ENCODE measurements around the gene KCNJ6. TPM values are rescaled to one million over a fixed set of nuclear protein-coding genes. Genes with fewer than 3 reads are reported as not detected.
A peak's percentile ranks its signal among the peaks of the same experiment; 100 is the strongest.

Gene KCNJ6
- total RNA-seq, 1 experiment from 2014 or later = not detected

GRCh38 chr21:37909936-37910335 is 6.3 kb downstream of the KCNJ6 start:
- no peaks in the 10 kb centered on the region for H3K4me1 ChIP-seq (ENCODE audit: control insufficient read depth, insufficient read depth, low read length)
- in situ Hi-C loops (cut with HindIII; ENCODE audit: low pct_unique_long_range_greater_than_20kb, low sequenced_read_pairs) (no loop called here), intact Hi-C loops (cut with micrococcal nuclease; ENCODE audit: unreplicated experiment) (no loop called here)
- DNase-seq (ENCODE audit: low read depth, low spot score) (no peak), ATAC-seq (no peak)
- no peak overlapping the region for H3K27ac ChIP-seq (ENCODE audit: low read length)
- H3K9me3 ChIP-seq (ENCODE audit: control insufficient read depth, insufficient read depth, low read depth, low read length) = no peaks in the 10 kb centered on the region
- H3K4me3 ChIP-seq (ENCODE audit: low read depth in 2 of 2, low read length in 2 of 2) = no peak overlapping the region
- BruUV-seq (replicated peaks) = no TSS peak
- H3K36me3 ChIP-seq (ENCODE audit: control insufficient read depth, insufficient read depth, low read length) = no peaks in the 10 kb centered on the region
- CTCF ChIA-PET = no interaction called here
- peaks cover 7% of the 10 kb centered on the region for H3K27me3 ChIP-seq (ENCODE audit: control insufficient read depth, insufficient read depth, low read length)
- no peak for TF ChIP-seq REST (IDR thresholded peaks at IDR 0.05; ENCODE audit: insufficient read depth in 1 of 2, low read depth in 2 of 2, low read length in 1 of 2)
- no peak for TF ChIP-seq POLR2AphosphoS5 (IDR thresholded peaks at IDR 0.05; ENCODE audit: low read depth, low read length)
- TF ChIP-seq CTCF (IDR thresholded peaks at IDR 0.05) = peak; percentile 32
- TF ChIP-seq TCF7L2 (IDR thresholded peaks at IDR 0.05; ENCODE audit: low read depth, low read length) = no peak
- POLR2A ChIA-PET = interaction anchor here (0.6 kb wide), 1 partner anchor 201 kb away, joined by 4 read pairs; no protein-coding TSS in a partner anchor

- DNase-seq (ENCODE audit: low read depth, low spot score) = no peak
- no TSS peak for BruUV-seq (replicated peaks)
- TF ChIP-seq POLR2AphosphoS5 (IDR thresholded peaks at IDR 0.05; ENCODE audit: low read depth, low read length) (no peak), SIN3A (IDR thresholded peaks at IDR 0.05; ENCODE audit: borderline replicate concordance, insufficient read depth, low read depth, low read length) (no peak), REST (IDR thresholded peaks at IDR 0.05; ENCODE audit: insufficient read depth in 1 of 2, low read depth in 2 of 2, low read length in 1 of 2) (no peak), CTCF (IDR thresholded peaks at IDR 0.05) (no peak), TCF7L2 (IDR thresholded peaks at IDR 0.05; ENCODE audit: low read depth, low read length) (no peak)
- Histone ChIP-seq H3K27me3 (ENCODE audit: control insufficient read depth, insufficient read depth, low read length) (peaks cover 7% of the 10 kb centered on the region), H3K4me3 (ENCODE audit: low read depth in 2 of 2, low read length in 2 of 2) (no peak overlapping the region), H3K27ac (ENCODE audit: low read length) (no peak overlapping the region), H3K4me1 (ENCODE audit: control insufficient read depth, insufficient read depth, low read length) (no peaks in the 10 kb centered on the region), H3K36me3 (ENCODE audit: control insufficient read depth, insufficient read depth, low read length) (no peaks in the 10 kb centered on the region), H3K9me3 (ENCODE audit: control insufficient read depth, insufficient read depth, low read depth, low read length) (no peaks in the 10 kb centered on the region)
- ChIA-PET CTCF (no interaction called here), POLR2A (no interaction called here)
- in situ Hi-C loops (cut with HindIII; ENCODE audit: low pct_unique_long_range_greater_than_20kb, low sequenced_read_pairs) (no loop called here), intact Hi-C loops (cut with micrococcal nuclease; ENCODE audit: unreplicated experiment) (no loop called here)
- no peak for ATAC-seq
Observed at GRCh38 chr21:37908691-37909090, 7.6 kb downstream of the KCNJ6 start.
